HEK293 (cell line): ENCODE measurements around the gene ERBB4.

Experiments
- CTCF ChIA-PET: fragments of 350-600 bp; formaldehyde crosslinking; extraction: SDS; loops from one replicate; lab custom pipeline; 2021; ENCODE audit warnings: antibody characterized with exemption; lab: Yijun Ruan, JAX
- POLR2A ChIA-PET: fragments of 300-600 bp; formaldehyde crosslinking; extraction: SDS; loops from one replicate; lab custom pipeline; 2020; ENCODE audit warnings: antibody characterized with exemption, inconsistent platforms; lab: Yijun Ruan, JAX
- H3K27ac ChIP-seq: fragments of 200-500 bp; sonication (Bioruptor generic); 2 replicates; pipeline ENCODE4 v1.5.1; 2014; ENCODE audit warnings: low read depth, low read length, control low read depth, inconsistent platforms; ENCODE audit errors: extremely low read depth
- H3K36me3 ChIP-seq, 2 experiments: fragments of 200-500 bp in 1 of 2; sonication (Bioruptor generic) in 1 of 2; 1 replicate in 1 of 2; 2 replicates in 1 of 2; pipeline ENCODE4 v1.5.1; 2014 to 2017; ENCODE audit warnings: inconsistent platforms in 2 of 2, low read length in 2 of 2; ENCODE audit not compliant: control insufficient read depth in 2 of 2, insufficient read depth in 1 of 2
- H3K4me1 ChIP-seq: fragments of 200-500 bp; sonication (Bioruptor generic); 2 replicates; pipeline ENCODE4 v1.5.1; 2014; ENCODE audit warnings: mild to moderate bottlenecking, low read length, inconsistent platforms; ENCODE audit not compliant: control insufficient read depth, insufficient read depth
- H3K4me3 ChIP-seq: 2 replicates; pipeline ENCODE4 v1.5.1; 2011; ENCODE audit warnings: low read depth, mild to moderate bottlenecking, control low read depth, low read length, moderate library complexity
- H3K9me3 ChIP-seq: fragments of 200-500 bp; sonication (Bioruptor generic); 2 replicates; pipeline ENCODE4 v1.5.1; 2014; ENCODE audit warnings: low read depth, low read length, inconsistent platforms; ENCODE audit not compliant: control insufficient read depth, insufficient read depth
- BCL11A ChIP-seq: fragments of 450-650 bp; formaldehyde crosslinking; IDR thresholded peaks from 2 replicates; pipeline ENCODE4 v1.5.1; 2016; ENCODE audit warnings: low read depth, missing biosample characterization, missing genetic modification characterization
- GLI2 ChIP-seq: fragments of 450-650 bp; formaldehyde crosslinking; IDR thresholded peaks from 2 replicates; pipeline ENCODE4; 2017; ENCODE audit warnings: missing biosample characterization, missing genetic modification characterization, low read depth, borderline replicate concordance
- GLI4 ChIP-seq: fragments of 450-650 bp; formaldehyde crosslinking; IDR thresholded peaks from 2 replicates; pipeline ENCODE4 v1.5.1; 2016; ENCODE audit warnings: missing biosample characterization, missing genetic modification characterization
- GLIS2 ChIP-seq: fragments of 450-650 bp; formaldehyde crosslinking; IDR thresholded peaks from 2 replicates; pipeline ENCODE4 v1.5.1; 2016; ENCODE audit warnings: missing biosample characterization, missing genetic modification characterization
- HOXC10 ChIP-seq: sonication (generic); formaldehyde crosslinking; IDR thresholded peaks from 2 replicates; pipeline ENCODE4 v1.8.1; 2023; ENCODE audit warnings: mild to moderate bottlenecking, missing genetic modification reagents
- KLF8 ChIP-seq: fragments of 450-650 bp; formaldehyde crosslinking; IDR thresholded peaks from 2 replicates; pipeline ENCODE4 v1.5.1; 2016; ENCODE audit warnings: missing biosample characterization, missing genetic modification characterization
- OSR2 ChIP-seq: fragments of 450-650 bp; formaldehyde crosslinking; IDR thresholded peaks from 2 replicates; pipeline ENCODE4 v1.5.1; 2016; ENCODE audit warnings: missing biosample characterization, missing genetic modification characterization
- SETDB1 ChIP-seq: IDR thresholded peaks from one replicate; pipeline ENCODE4 v1.6.1; 2017; ENCODE audit warnings: mild to moderate bottlenecking, low read length, moderate library complexity, mixed read lengths; ENCODE audit not compliant: insufficient read length
- WT1 ChIP-seq: fragments of 450-650 bp; formaldehyde crosslinking; IDR thresholded peaks from 2 replicates; pipeline ENCODE4 v1.5.1; 2016; ENCODE audit warnings: missing biosample characterization, missing genetic modification characterization
- ZBTB20 ChIP-seq: fragments of 450-650 bp; formaldehyde crosslinking; IDR thresholded peaks from 2 replicates; pipeline ENCODE4 v1.5.1; 2016; ENCODE audit warnings: missing biosample characterization, missing genetic modification characterization
- ZBTB48 ChIP-seq: fragments of 450-650 bp; formaldehyde crosslinking; IDR thresholded peaks from 2 replicates; pipeline ENCODE4 v1.5.1; 2016; ENCODE audit warnings: missing biosample characterization, missing genetic modification characterization
- ZNF114 ChIP-seq: fragments of 450-650 bp; formaldehyde crosslinking; IDR thresholded peaks from 2 replicates; pipeline ENCODE4 v1.5.0; 2017; ENCODE audit warnings: missing biosample characterization, missing genetic modification characterization
- ZNF211 ChIP-seq: fragments of 450-650 bp; formaldehyde crosslinking; IDR thresholded peaks from 2 replicates; pipeline ENCODE4 v1.5.1; 2016; ENCODE audit warnings: low read depth, missing biosample characterization, missing genetic modification characterization
- ZNF223 ChIP-seq: fragments of 450-650 bp; formaldehyde crosslinking; IDR thresholded peaks from 2 replicates; pipeline ENCODE4 v1.5.1; 2016; ENCODE audit warnings: missing biosample characterization, missing genetic modification characterization
- ZNF37A ChIP-seq: fragments of 450-650 bp; IDR thresholded peaks from 2 replicates; pipeline ENCODE4 v1.5.1; 2018; ENCODE audit warnings: missing biosample characterization, missing genetic modification characterization
- ZNF514 ChIP-seq: fragments of 450-650 bp; formaldehyde crosslinking; IDR thresholded peaks from 2 replicates; pipeline ENCODE4 v1.5.1; 2016; ENCODE audit warnings: missing biosample characterization, missing genetic modification characterization
- ZNF521 ChIP-seq: fragments of 450-650 bp; formaldehyde crosslinking; IDR thresholded peaks from 2 replicates; pipeline ENCODE4 v1.5.1; 2017; ENCODE audit warnings: missing biosample characterization, mild to moderate bottlenecking, missing genetic modification characterization
- ZNF626 ChIP-seq: fragments of 450-650 bp; sonication (Bioruptor Pico); formaldehyde crosslinking; IDR thresholded peaks from 2 replicates; pipeline ENCODE4 v1.5.1; 2018; ENCODE audit warnings: missing biosample characterization, missing genetic modification characterization, inconsistent platforms
- ZNF664 ChIP-seq: fragments of 450-650 bp; formaldehyde crosslinking; IDR thresholded peaks from 2 replicates; pipeline ENCODE4 v1.5.1; 2016; ENCODE audit warnings: missing biosample characterization, missing genetic modification characterization
- ZNF768 ChIP-seq: fragments of 450-650 bp; formaldehyde crosslinking; IDR thresholded peaks from 2 replicates; pipeline ENCODE4 v1.5.1; 2018; ENCODE audit warnings: missing biosample characterization, mild to moderate bottlenecking, missing genetic modification characterization
- ZNF777 ChIP-seq: fragments of 450-650 bp; formaldehyde crosslinking; IDR thresholded peaks from 2 replicates; pipeline ENCODE4 v1.5.1; 2017; ENCODE audit warnings: missing biosample characterization, missing genetic modification characterization, borderline replicate concordance
- ZNF843 ChIP-seq: fragments of 450-650 bp; formaldehyde crosslinking; IDR thresholded peaks from 2 replicates; pipeline ENCODE4 v1.5.1; 2016; ENCODE audit warnings: missing biosample characterization, missing genetic modification characterization
- ZSCAN23 ChIP-seq: fragments of 450-650 bp; formaldehyde crosslinking; IDR thresholded peaks from 2 replicates; pipeline ENCODE4 v1.5.1; 2016; ENCODE audit warnings: missing biosample characterization, missing genetic modification characterization
- TF ChIP-seq, protein P1 (sequence below): fragments of 450-650 bp; formaldehyde crosslinking; IDR thresholded peaks from 2 replicates; pipeline ENCODE4 v1.5.1; 2017; ENCODE audit warnings: missing biosample characterization, missing genetic modification characterization
- TF ChIP-seq, protein P2 (sequence below): fragments of 450-650 bp; formaldehyde crosslinking; IDR thresholded peaks from 2 replicates; pipeline ENCODE4 v1.5.1; 2017; ENCODE audit warnings: missing biosample characterization, missing genetic modification characterization
- TF ChIP-seq, protein P3 (sequence below): fragments of 450-650 bp; formaldehyde crosslinking; IDR thresholded peaks from 2 replicates; pipeline ENCODE4 v1.5.1; 2017; ENCODE audit warnings: missing biosample characterization, missing genetic modification characterization
- TF ChIP-seq, protein P4 (sequence below): fragments of 450-650 bp; formaldehyde crosslinking; IDR thresholded peaks from 2 replicates; pipeline ENCODE4 v1.5.1; 2016; ENCODE audit warnings: missing biosample characterization, missing genetic modification characterization
- TF ChIP-seq, protein P5 (sequence below): fragments of 450-650 bp; IDR thresholded peaks from 2 replicates; pipeline ENCODE4 v1.5.1; 2018; ENCODE audit warnings: missing biosample characterization, mild to moderate bottlenecking, missing genetic modification characterization

ERBB4 gene

DNA sequence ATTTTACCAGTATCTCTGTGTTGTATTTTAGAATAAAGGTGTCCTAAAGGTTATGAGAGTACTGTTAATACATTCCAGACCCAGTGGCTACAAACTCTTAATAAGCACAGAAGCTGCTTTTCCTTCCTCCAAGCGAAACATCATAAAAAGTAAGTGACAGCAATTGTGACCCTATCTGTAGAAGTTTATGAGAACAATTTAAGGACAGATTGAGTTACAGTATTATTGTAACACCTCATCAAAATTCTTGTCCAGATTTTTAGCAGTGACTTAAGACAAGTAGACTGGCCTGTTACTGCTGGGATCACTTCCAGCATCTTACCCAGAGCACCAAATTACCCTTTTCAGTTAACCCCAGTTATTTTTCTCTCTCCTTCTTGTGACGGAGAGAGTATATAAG lies 154.6 kb downstream of the ERBB4 start:
- H3K27ac ChIP-seq = no peak overlapping the region
- H3K9me3 ChIP-seq = no peaks in the 10 kb centered on the region
- no peaks in the 10 kb centered on the region for H3K36me3 ChIP-seq
- peaks cover 26% of the 10 kb centered on the region for H3K4me1 ChIP-seq
- H3K4me3 ChIP-seq = no peak overlapping the region
- ChIA-PET CTCF (interaction anchor here (0.6 kb wide), 1 partner anchor 496 kb away, joined by 3 read pairs; no protein-coding TSS in a partner anchor), POLR2A (no interaction called here)
- no peak for TF ChIP-seq SETDB1
- TF ChIP-seq ZBTB48 (tag by site-specific recombination) = no peak
- TF ChIP-seq, protein P1, sequence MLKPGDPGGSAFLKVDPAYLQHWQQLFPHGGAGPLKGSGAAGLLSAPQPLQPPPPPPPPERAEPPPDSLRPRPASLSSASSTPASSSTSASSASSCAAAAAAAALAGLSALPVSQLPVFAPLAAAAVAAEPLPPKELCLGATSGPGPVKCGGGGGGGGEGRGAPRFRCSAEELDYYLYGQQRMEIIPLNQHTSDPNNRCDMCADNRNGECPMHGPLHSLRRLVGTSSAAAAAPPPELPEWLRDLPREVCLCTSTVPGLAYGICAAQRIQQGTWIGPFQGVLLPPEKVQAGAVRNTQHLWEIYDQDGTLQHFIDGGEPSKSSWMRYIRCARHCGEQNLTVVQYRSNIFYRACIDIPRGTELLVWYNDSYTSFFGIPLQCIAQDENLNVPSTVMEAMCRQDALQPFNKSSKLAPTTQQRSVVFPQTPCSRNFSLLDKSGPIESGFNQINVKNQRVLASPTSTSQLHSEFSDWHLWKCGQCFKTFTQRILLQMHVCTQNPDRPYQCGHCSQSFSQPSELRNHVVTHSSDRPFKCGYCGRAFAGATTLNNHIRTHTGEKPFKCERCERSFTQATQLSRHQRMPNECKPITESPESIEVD (tag by site-specific recombination) = peak; percentile 90
- peak; percentile 56; the same call in 1 of the 2 replicates for TF ChIP-seq BCL11A (tag by site-specific recombination)
- TF ChIP-seq ZNF211 (tag by site-specific recombination) = no peak
- TF ChIP-seq, protein P2, sequence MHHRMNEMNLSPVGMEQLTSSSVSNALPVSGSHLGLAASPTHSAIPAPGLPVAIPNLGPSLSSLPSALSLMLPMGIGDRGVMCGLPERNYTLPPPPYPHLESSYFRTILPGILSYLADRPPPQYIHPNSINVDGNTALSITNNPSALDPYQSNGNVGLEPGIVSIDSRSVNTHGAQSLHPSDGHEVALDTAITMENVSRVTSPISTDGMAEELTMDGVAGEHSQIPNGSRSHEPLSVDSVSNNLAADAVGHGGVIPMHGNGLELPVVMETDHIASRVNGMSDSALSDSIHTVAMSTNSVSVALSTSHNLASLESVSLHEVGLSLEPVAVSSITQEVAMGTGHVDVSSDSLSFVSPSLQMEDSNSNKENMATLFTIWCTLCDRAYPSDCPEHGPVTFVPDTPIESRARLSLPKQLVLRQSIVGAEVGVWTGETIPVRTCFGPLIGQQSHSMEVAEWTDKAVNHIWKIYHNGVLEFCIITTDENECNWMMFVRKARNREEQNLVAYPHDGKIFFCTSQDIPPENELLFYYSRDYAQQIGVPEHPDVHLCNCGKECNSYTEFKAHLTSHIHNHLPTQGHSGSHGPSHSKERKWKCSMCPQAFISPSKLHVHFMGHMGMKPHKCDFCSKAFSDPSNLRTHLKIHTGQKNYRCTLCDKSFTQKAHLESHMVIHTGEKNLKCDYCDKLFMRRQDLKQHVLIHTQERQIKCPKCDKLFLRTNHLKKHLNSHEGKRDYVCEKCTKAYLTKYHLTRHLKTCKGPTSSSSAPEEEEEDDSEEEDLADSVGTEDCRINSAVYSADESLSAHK (tag by site-specific recombination) = peak; percentile 90
- TF ChIP-seq KLF8 (tag by site-specific recombination) = peak; percentile 53; the same call in 1 of the 2 replicates
- no peak for TF ChIP-seq GLI2 (tag by site-specific recombination)
- TF ChIP-seq OSR2 (tag by site-specific recombination) = peak; percentile 99
- no peak for TF ChIP-seq ZNF521 (tag by site-specific recombination)
- peak; percentile 55; the same call in 1 of the 2 replicates for TF ChIP-seq WT1
- TF ChIP-seq, protein P3, sequence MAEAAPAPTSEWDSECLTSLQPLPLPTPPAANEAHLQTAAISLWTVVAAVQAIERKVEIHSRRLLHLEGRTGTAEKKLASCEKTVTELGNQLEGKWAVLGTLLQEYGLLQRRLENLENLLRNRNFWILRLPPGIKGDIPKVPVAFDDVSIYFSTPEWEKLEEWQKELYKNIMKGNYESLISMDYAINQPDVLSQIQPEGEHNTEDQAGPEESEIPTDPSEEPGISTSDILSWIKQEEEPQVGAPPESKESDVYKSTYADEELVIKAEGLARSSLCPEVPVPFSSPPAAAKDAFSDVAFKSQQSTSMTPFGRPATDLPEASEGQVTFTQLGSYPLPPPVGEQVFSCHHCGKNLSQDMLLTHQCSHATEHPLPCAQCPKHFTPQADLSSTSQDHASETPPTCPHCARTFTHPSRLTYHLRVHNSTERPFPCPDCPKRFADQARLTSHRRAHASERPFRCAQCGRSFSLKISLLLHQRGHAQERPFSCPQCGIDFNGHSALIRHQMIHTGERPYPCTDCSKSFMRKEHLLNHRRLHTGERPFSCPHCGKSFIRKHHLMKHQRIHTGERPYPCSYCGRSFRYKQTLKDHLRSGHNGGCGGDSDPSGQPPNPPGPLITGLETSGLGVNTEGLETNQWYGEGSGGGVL (tag by site-specific recombination) = no peak
- peak; percentile 74; the same call in 1 of the 2 replicates for TF ChIP-seq ZNF664
- TF ChIP-seq HOXC10 = no peak
- no peak for TF ChIP-seq ZNF777 (tag by site-specific recombination)
- TF ChIP-seq ZNF626 (tag by site-specific recombination) = no peak
- TF ChIP-seq ZBTB20 = no peak
- TF ChIP-seq ZNF223 = no peak
- TF ChIP-seq ZNF843 (tag by site-specific recombination) = peak; percentile 98
- TF ChIP-seq, protein P4, sequence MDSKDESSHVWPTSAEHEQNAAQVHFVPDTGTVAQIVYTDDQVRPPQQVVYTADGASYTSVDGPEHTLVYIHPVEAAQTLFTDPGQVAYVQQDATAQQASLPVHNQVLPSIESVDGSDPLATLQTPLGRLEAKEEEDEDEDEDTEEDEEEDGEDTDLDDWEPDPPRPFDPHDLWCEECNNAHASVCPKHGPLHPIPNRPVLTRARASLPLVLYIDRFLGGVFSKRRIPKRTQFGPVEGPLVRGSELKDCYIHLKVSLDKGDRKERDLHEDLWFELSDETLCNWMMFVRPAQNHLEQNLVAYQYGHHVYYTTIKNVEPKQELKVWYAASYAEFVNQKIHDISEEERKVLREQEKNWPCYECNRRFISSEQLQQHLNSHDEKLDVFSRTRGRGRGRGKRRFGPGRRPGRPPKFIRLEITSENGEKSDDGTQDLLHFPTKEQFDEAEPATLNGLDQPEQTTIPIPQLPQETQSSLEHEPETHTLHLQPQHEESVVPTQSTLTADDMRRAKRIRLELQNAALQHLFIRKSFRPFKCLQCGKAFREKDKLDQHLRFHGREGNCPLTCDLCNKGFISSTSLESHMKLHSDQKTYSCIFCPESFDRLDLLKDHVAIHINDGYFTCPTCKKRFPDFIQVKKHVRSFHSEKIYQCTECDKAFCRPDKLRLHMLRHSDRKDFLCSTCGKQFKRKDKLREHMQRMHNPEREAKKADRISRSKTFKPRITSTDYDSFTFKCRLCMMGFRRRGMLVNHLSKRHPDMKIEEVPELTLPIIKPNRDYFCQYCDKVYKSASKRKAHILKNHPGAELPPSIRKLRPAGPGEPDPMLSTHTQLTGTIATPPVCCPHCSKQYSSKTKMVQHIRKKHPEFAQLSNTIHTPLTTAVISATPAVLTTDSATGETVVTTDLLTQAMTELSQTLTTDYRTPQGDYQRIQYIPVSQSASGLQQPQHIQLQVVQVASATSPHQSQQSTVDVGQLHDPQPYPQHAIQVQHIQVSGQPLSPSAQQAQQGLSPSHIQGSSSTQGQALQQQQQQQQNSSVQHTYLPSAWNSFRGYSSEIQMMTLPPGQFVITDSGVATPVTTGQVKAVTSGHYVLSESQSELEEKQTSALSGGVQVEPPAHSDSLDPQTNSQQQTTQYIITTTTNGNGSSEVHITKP (tag by site-specific recombination) = 0 out of 2 replicates have a peak, but pooled peaks have one; percentile 21
- no peak for TF ChIP-seq ZNF768 (tag by site-specific recombination)
- TF ChIP-seq ZNF514 (tag by site-specific recombination) = no peak
- TF ChIP-seq ZSCAN23 (tag by site-specific recombination) = no peak
- TF ChIP-seq ZNF37A (tag by site-specific recombination) = no peak
- TF ChIP-seq GLI4 (tag by site-specific recombination) = no peak
- TF ChIP-seq, protein P5, sequence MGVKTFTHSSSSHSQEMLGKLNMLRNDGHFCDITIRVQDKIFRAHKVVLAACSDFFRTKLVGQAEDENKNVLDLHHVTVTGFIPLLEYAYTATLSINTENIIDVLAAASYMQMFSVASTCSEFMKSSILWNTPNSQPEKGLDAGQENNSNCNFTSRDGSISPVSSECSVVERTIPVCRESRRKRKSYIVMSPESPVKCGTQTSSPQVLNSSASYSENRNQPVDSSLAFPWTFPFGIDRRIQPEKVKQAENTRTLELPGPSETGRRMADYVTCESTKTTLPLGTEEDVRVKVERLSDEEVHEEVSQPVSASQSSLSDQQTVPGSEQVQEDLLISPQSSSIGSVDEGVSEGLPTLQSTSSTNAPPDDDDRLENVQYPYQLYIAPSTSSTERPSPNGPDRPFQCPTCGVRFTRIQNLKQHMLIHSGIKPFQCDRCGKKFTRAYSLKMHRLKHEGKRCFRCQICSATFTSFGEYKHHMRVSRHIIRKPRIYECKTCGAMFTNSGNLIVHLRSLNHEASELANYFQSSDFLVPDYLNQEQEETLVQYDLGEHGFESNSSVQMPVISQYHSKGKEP (tag by site-specific recombination) = peak; percentile 82
- TF ChIP-seq GLIS2 = no peak
- TF ChIP-seq ZNF114 (tag by site-specific recombination) = no peak
